Testis (tissue), 2 donors: ENCODE data around the gene C14orf39.

Experiments used
- POLR2A ChIP-seq: fragments of 450-650 bp; IDR thresholded peaks from one replicate; pipeline ENCODE4 v1.6.1; 2017; ENCODE audit warnings: antibody characterized with exemption, mild to moderate bottlenecking, moderate library complexity
- TF ChIP-seq, protein P1 (sequence below), 3 experiments: fragments of 450-650 bp in 2 of 3; fragments of 200-600 bp in 1 of 3; sonication (generic) in 1 of 3; IDR thresholded peaks; one replicate each; pipeline ENCODE4 v1.5.1; 2016 to 2019; ENCODE audit warnings: antibody characterized with exemption in 3 of 3, mild to moderate bottlenecking in 2 of 3, moderate library complexity in 1 of 3

GRCh38 chr14:60510951-60511599, 25.2 kb upstream of the C14orf39 start:
- TF ChIP-seq, protein P1, sequence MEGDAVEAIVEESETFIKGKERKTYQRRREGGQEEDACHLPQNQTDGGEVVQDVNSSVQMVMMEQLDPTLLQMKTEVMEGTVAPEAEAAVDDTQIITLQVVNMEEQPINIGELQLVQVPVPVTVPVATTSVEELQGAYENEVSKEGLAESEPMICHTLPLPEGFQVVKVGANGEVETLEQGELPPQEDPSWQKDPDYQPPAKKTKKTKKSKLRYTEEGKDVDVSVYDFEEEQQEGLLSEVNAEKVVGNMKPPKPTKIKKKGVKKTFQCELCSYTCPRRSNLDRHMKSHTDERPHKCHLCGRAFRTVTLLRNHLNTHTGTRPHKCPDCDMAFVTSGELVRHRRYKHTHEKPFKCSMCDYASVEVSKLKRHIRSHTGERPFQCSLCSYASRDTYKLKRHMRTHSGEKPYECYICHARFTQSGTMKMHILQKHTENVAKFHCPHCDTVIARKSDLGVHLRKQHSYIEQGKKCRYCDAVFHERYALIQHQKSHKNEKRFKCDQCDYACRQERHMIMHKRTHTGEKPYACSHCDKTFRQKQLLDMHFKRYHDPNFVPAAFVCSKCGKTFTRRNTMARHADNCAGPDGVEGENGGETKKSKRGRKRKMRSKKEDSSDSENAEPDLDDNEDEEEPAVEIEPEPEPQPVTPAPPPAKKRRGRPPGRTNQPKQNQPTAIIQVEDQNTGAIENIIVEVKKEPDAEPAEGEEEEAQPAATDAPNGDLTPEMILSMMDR (IDR thresholded peaks at IDR 0.05), result no peak
- no peak for TF ChIP-seq POLR2A
